SK-N-SH treated with all-trans-retinoic acid at 6 μM for 48 hours (cell line): Measurements from ENCODE around the gene ARHGEF7.

Experiments
- ISL1 ChIP-seq: fragments of 250-450 bp; sonication (Bioruptor Pico); IDR thresholded peaks from 2 replicates; pipeline ENCODE4 v2.1.2; 2022; ENCODE audit warnings: mild to moderate bottlenecking, moderate library complexity
- POU6F1 ChIP-seq: fragments of 250-450 bp; sonication (Bioruptor Pico); IDR thresholded peaks from 2 replicates; pipeline ENCODE4 v1.8.0; 2021; ENCODE audit warnings: low read depth, mild to moderate bottlenecking, moderate library complexity, borderline replicate concordance
- PPARA ChIP-seq: fragments of 250-450 bp; sonication (Bioruptor Pico); IDR thresholded peaks from 2 replicates; pipeline ENCODE4 v1.5.0; 2020; ENCODE audit warnings: mild to moderate bottlenecking, borderline replicate concordance
- TF ChIP-seq, protein P1 (sequence below): fragments of 250-450 bp; sonication (Bioruptor Pico); IDR thresholded peaks from 2 replicates; pipeline ENCODE4 v1.8.0; 2020; ENCODE audit warnings: mild to moderate bottlenecking, moderate library complexity, borderline replicate concordance
- TF ChIP-seq, protein P2 (sequence below): fragments of 250-450 bp; sonication (Bioruptor Pico); IDR thresholded peaks from 2 replicates; pipeline ENCODE4 v1.5.1; 2021; ENCODE audit warnings: mild to moderate bottlenecking, moderate library complexity
- TF ChIP-seq, protein P3 (sequence below): fragments of 250-450 bp; sonication (Bioruptor Pico); IDR thresholded peaks from 2 replicates; pipeline ENCODE4 v1.5.1; 2020; ENCODE audit warnings: low read depth, mild to moderate bottlenecking, moderate library complexity

DNA sequence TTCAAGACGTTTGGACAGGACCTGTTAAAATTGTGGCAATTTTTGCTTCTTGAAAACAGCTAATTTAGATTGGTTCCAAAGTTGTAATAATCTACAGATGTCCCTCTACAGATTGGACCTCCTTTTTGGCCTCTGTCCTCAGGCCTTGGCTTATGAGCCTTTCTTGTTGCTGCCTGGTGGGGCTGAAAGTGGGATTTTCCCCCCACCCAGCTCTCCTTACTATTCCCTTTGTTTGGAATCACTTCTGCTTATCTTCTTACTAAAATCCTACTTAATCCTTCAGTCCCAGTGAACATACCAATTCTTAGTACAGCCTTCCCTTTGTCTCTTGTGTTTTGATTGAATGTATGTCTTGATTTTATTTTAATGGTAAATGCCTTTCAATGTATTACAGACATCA, 141.8 kb downstream of the ARHGEF7 start:
- TF ChIP-seq, protein P1, sequence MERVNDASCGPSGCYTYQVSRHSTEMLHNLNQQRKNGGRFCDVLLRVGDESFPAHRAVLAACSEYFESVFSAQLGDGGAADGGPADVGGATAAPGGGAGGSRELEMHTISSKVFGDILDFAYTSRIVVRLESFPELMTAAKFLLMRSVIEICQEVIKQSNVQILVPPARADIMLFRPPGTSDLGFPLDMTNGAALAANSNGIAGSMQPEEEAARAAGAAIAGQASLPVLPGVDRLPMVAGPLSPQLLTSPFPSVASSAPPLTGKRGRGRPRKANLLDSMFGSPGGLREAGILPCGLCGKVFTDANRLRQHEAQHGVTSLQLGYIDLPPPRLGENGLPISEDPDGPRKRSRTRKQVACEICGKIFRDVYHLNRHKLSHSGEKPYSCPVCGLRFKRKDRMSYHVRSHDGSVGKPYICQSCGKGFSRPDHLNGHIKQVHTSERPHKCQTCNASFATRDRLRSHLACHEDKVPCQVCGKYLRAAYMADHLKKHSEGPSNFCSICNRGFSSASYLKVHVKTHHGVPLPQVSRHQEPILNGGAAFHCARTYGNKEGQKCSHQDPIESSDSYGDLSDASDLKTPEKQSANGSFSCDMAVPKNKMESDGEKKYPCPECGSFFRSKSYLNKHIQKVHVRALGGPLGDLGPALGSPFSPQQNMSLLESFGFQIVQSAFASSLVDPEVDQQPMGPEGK (CRISPR knock-in tag), result no peak
- TF ChIP-seq POU6F1, result no peak
- TF ChIP-seq PPARA, result no peak
- TF ChIP-seq, protein P2, sequence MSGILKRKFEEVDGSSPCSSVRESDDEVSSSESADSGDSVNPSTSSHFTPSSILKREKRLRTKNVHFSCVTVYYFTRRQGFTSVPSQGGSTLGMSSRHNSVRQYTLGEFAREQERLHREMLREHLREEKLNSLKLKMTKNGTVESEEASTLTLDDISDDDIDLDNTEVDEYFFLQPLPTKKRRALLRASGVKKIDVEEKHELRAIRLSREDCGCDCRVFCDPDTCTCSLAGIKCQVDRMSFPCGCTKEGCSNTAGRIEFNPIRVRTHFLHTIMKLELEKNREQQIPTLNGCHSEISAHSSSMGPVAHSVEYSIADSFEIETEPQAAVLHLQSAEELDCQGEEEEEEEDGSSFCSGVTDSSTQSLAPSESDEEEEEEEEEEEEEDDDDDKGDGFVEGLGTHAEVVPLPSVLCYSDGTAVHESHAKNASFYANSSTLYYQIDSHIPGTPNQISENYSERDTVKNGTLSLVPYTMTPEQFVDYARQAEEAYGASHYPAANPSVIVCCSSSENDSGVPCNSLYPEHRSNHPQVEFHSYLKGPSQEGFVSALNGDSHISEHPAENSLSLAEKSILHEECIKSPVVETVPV (CRISPR knock-in tag), result no peak
- TF ChIP-seq ISL1, result no peak
- TF ChIP-seq, protein P3, sequence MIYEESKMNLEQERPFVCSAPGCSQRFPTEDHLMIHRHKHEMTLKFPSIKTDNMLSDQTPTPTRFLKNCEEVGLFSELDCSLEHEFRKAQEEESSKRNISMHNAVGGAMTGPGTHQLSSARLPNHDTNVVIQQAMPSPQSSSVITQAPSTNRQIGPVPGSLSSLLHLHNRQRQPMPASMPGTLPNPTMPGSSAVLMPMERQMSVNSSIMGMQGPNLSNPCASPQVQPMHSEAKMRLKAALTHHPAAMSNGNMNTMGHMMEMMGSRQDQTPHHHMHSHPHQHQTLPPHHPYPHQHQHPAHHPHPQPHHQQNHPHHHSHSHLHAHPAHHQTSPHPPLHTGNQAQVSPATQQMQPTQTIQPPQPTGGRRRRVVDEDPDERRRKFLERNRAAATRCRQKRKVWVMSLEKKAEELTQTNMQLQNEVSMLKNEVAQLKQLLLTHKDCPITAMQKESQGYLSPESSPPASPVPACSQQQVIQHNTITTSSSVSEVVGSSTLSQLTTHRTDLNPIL (CRISPR knock-in tag), result no peak
